Gastroesophageal sphincter (tissue), 4 donors: ENCODE results near the gene KRT84. TPM values are rescaled to one million over a fixed set of nuclear protein-coding genes. Genes with fewer than 3 reads are reported as not detected.

Experiments used
- ATAC-seq: fragments of 150-250 bp; one replicate; pipeline ENCODE4 v1.9.1; 2016; ENCODE audit warnings: mild to moderate bottlenecking, moderate library complexity
- H3K27ac ChIP-seq, 4 donors: fragments of 200-600 bp; sonication (generic) in 3 of 4; 1 replicate in 3 of 4; 2 replicates in 1 of 4; pipeline ENCODE4 v1.5.1; 2016 to 2019
- H3K27me3 ChIP-seq: fragments of 200-600 bp; sonication (generic); one replicate; pipeline ENCODE4 v1.5.1; 2019
- H3K36me3 ChIP-seq, 2 donors: fragments of 200-600 bp; sonication (generic); one replicate each; pipeline ENCODE4 v1.5.1; 2019; ENCODE audit warnings: control low read depth in 1 of 2
- H3K4me1 ChIP-seq, 3 donors: fragments of 200-600 bp; sonication (generic); 1 replicate in 2 of 3; 2 replicates in 1 of 3; pipeline ENCODE4 v1.5.1; 2016 to 2019; ENCODE audit warnings: control low read depth in 2 of 3
- H3K4me3 ChIP-seq, 2 donors: fragments of 200-600 bp; sonication (generic); one replicate each; pipeline ENCODE4 v1.5.1; 2019; ENCODE audit warnings: mild to moderate bottlenecking in 1 of 2, moderate library complexity in 1 of 2
- H3K9me3 ChIP-seq, 3 donors: fragments of 200-600 bp; sonication (generic); one replicate each; pipeline ENCODE4 v1.5.1; 2017 to 2019; ENCODE audit warnings: control low read depth in 2 of 3
- EP300 ChIP-seq: sonication (generic); formaldehyde crosslinking; IDR thresholded peaks from one replicate; pipeline ENCODE4 v1.6.1; 2017; ENCODE audit warnings: antibody characterized with exemption, mild to moderate bottlenecking
- POLR2A ChIP-seq, 2 donors: fragments of 450-650 bp; IDR thresholded peaks; one replicate each; pipeline ENCODE4 v1.6.1; 2017; ENCODE audit warnings: antibody characterized with exemption in 2 of 2, mild to moderate bottlenecking in 2 of 2, moderate library complexity in 1 of 2
- POLR2AphosphoS5 ChIP-seq: sonication (generic); formaldehyde crosslinking; IDR thresholded peaks from one replicate; pipeline ENCODE4 v1.6.1; 2017; ENCODE audit warnings: antibody characterized with exemption
- WGBS, 2 donors: methylation state at CpG; one replicate each; pipeline ENCODE4 v1.1.5; 2018; ENCODE audit warnings: low coverage in 1 of 2; 5-methylcytosine and 5-hydroxymethylcytosine counted together
- total RNA-seq, 4 donors: library from RNA; depleted of rRNA; stranded (reverse); fragments of >200 nt; gene quantifications; one replicate each; pipeline ENCODE4 v1.1.0, GENCODE V29; 2016
- TF ChIP-seq, protein P1 (sequence below), 4 experiments: fragments of 200-600 bp in 2 of 4; fragments of 450-650 bp in 2 of 4; sonication (generic) in 1 of 4; IDR thresholded peaks; one replicate each; pipeline ENCODE4 v1.5.1; 2017 to 2019; ENCODE audit warnings: antibody characterized with exemption in 4 of 4, mild to moderate bottlenecking in 2 of 4, moderate library complexity in 2 of 4

The KRT84 gene, protein sequence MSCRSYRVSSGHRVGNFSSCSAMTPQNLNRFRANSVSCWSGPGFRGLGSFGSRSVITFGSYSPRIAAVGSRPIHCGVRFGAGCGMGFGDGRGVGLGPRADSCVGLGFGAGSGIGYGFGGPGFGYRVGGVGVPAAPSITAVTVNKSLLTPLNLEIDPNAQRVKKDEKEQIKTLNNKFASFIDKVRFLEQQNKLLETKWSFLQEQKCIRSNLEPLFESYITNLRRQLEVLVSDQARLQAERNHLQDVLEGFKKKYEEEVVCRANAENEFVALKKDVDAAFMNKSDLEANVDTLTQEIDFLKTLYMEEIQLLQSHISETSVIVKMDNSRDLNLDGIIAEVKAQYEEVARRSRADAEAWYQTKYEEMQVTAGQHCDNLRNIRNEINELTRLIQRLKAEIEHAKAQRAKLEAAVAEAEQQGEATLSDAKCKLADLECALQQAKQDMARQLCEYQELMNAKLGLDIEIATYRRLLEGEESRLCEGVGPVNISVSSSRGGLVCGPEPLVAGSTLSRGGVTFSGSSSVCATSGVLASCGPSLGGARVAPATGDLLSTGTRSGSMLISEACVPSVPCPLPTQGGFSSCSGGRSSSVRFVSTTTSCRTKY
- not detected for total RNA-seq

DNA sequence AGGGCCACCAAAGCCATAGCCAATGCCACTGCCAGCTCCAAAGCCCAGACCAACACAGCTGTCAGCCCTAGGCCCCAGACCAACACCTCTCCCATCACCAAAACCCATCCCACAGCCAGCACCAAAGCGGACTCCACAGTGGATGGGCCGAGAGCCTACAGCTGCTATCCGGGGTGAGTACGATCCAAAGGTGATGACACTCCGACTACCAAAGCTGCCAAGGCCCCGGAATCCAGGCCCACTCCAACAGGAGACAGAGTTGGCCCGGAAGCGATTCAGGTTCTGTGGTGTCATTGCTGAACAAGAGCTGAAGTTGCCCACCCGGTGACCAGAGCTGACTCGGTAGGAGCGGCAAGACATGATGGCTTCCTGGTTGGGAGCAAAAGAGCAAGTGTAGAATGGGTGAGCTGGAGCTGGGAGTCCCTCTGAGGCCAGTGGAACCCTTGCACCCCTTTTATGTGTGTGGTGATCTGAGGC lies at the start of gene KRT84:
Gene KRT84 (minus strand): TSS at position 427 of the 477 bp plus-strand sequence. CDS start 67 bp downstream, at position 360.
- WGBS, 2 donors, result 80 to 97% methylated on average over 1 to 5 of the region's 11 CpGs
- Histone ChIP-seq H3K4me1 (no peaks in the 10 kb centered on the region), H3K4me3 (no peak within 1 kb of the TSS), H3K27ac (no peak within 1 kb of the TSS), H3K9me3 (no peaks in the 10 kb centered on the region), H3K27me3 (peaks cover 5% of the 10 kb centered on the region), H3K36me3 (no peaks in the 10 kb centered on the region)
- TF ChIP-seq POLR2AphosphoS5 (no peak), POLR2A (IDR thresholded peaks at IDR 0.05) (no peak), EP300 (no peak)
- TF ChIP-seq, protein P1, sequence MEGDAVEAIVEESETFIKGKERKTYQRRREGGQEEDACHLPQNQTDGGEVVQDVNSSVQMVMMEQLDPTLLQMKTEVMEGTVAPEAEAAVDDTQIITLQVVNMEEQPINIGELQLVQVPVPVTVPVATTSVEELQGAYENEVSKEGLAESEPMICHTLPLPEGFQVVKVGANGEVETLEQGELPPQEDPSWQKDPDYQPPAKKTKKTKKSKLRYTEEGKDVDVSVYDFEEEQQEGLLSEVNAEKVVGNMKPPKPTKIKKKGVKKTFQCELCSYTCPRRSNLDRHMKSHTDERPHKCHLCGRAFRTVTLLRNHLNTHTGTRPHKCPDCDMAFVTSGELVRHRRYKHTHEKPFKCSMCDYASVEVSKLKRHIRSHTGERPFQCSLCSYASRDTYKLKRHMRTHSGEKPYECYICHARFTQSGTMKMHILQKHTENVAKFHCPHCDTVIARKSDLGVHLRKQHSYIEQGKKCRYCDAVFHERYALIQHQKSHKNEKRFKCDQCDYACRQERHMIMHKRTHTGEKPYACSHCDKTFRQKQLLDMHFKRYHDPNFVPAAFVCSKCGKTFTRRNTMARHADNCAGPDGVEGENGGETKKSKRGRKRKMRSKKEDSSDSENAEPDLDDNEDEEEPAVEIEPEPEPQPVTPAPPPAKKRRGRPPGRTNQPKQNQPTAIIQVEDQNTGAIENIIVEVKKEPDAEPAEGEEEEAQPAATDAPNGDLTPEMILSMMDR (IDR thresholded peaks at IDR 0.05), result no peak
- ATAC-seq, result no peak

DNA sequence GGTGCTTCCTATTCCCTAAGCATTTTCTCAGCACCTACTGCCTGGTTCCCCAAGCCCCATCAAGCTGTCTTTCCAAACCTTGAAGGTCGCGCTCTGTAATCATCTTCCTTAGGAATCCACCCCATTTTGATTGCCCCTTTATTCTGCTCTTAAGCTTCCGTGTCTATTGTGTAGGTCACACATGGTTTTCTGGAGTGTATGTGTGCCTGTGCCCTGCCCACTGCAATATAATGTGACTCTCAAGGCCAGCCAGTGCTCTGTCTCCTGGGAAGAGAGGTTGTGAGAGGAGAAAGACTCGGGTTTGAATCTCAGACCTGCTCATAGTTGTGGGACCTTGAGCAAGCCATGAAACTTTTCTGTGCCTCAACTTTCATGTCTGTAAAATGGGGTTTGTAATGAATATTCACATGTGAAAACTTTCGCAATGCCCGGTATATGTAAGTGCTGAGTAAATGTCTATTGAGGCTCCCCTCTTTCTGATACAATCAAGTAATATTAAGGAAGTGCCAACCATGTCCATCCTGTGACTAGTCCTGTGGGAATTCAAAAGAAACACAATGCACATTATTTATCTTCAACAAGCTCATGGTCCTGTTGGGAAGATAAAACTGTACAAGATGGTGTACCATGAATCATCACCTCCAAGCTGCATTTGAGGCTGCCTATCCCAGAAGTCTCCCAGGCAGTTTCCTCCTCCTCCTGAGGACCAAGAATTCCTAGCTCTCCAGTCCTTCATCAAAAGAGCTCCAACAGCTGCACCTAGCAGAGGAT lies 49.5 kb upstream of the KRT84 start:
- ATAC-seq, result no peak
- H3K9me3 ChIP-seq, result no peaks in the 10 kb centered on the region
- 91% methylated on average over 4 to 6 of the region's 6 CpGs for WGBS, 2 donors
- TF ChIP-seq POLR2A (IDR thresholded peaks at IDR 0.05) (no peak), POLR2AphosphoS5 (no peak), EP300 (no peak)
- TF ChIP-seq, protein P1 (IDR thresholded peaks at IDR 0.05), result no peak
- peaks cover 33% of the 10 kb centered on the region for H3K27me3 ChIP-seq
- no peaks in the 10 kb centered on the region for H3K4me1 ChIP-seq
- no peaks in the 10 kb centered on the region for H3K36me3 ChIP-seq
- no peak overlapping the region for H3K27ac ChIP-seq
- H3K4me3 ChIP-seq, result no peak overlapping the region

DNA sequence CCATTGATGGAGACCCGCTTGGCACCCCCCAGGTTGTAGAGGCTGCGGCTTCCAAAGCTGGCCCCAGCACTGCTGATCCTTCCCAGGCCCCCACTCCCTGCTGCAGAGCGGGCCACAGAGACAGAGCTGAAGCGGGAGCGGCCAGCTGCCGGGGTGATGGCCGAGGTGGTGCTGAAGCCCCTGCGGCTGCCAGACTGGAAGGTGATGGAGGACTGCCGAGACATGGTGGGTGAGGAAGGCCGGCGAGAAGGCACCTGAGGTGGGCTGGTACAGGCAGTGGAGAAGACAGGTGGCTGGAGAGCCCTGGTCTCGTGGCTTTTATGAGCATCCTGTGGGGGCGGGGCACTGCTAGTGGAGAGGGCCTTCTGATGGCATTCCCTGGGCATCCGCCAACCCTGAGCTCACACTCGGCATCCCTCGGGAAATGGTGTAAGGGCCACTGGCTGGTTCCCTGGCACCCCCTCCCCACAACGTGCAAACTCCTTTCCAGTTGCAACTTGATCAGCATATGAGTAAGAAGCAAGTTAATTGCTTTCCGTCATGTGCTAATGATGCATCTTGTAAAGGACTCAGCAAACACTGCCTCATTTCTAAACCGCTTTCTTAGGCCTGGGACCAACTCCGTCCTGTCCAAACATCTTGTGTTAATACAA lies 48.8 kb upstream of the KRT84 start, which contains the start of gene KRT75:
Gene KRT75 (minus strand): TSS at position 291 of the 653 bp plus-strand sequence. CDS start 67 bp downstream, at position 224.
- 79 to 84% methylated on average over 3 to 5 of the region's 20 CpGs for WGBS, 2 donors
- H3K4me1 ChIP-seq, result no peaks in the 10 kb centered on the region
- peaks cover 33% of the 10 kb centered on the region for H3K27me3 ChIP-seq
- no peak within 1 kb of the TSS for H3K27ac ChIP-seq
- ATAC-seq, result no peak
- TF ChIP-seq POLR2A (IDR thresholded peaks at IDR 0.05) (no peak), EP300 (no peak), POLR2AphosphoS5 (no peak)
- TF ChIP-seq, protein P1 (IDR thresholded peaks at IDR 0.05), result no peak
- H3K36me3 ChIP-seq, result no peaks in the 10 kb centered on the region
- no peak within 1 kb of the TSS for H3K4me3 ChIP-seq
- H3K9me3 ChIP-seq, result no peaks in the 10 kb centered on the region

DNA sequence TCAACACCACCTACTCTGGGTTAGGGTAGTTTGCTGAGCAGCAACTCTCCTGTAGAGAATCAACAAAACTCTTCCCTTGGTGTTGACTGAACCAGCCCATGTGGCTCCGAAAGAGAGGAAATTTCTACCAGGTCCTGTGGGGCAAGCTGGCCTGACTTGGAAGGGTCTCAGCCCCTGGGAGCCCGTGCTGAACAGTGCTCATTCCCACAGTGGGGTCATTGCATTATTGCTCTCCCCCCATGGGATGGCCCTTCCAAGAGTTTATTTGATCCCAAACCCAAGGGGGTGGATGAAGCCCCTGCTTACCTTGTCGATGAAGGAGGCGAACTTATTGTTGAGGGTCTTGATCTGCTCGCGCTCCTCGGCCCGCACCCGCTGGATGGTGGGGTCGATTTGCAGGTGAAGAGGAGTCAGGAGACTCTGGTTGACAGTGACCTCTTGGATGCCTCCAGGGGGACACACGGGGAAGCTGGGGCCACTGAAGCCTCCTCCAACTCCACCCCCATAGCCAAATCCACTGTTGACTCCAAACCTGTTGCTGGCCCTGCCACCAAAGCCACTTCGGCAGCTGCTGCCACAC lies 48.1 kb upstream of the KRT84 start:
- H3K27ac ChIP-seq, result no peak overlapping the region
- H3K36me3 ChIP-seq, result no peaks in the 10 kb centered on the region
- TF ChIP-seq POLR2AphosphoS5 (no peak), POLR2A (IDR thresholded peaks at IDR 0.05) (no peak), EP300 (no peak)
- TF ChIP-seq, protein P1 (IDR thresholded peaks at IDR 0.05), result no peak
- peaks cover 33% of the 10 kb centered on the region for H3K27me3 ChIP-seq
- no peak overlapping the region for H3K4me3 ChIP-seq
- H3K4me1 ChIP-seq, result no peaks in the 10 kb centered on the region
- no peak for ATAC-seq
- 84% methylated on average over 8 of the region's 12 CpGs; no CpG with 5 or more reads in 1 of the 2 donors for WGBS, 2 donors
- no peaks in the 10 kb centered on the region for H3K9me3 ChIP-seq
